Measurements from ENCODE around the gene TEF.
A peak's percentile ranks its signal among the peaks of the same experiment; 100 is the strongest.
"Not testable (repeated sequence)": the region's sequence is repeated elsewhere in the genome, so short reads cannot be mapped to it uniquely, and the experiment has no call there.

TEF gene

DNA sequence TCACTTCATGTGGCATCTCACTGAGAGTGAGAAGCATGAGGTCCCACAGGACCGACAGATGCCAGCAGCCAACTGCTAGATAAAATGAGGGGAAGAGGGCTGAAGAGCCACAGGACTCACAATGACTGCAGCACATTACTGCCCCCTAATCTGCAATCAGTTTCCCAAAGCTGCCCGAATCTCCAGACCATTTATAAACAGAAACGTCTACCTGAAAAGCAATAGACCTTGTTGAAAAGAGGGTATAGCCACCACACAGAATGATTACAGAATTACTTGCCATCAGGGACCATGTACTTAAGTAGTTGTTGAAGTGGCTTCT, 12.4 kb upstream of the TEF start:
- in situ Hi-C loops (cut with MboI; ENCODE audit: low pct_unique_long_range_greater_than_20kb, low sequenced_read_pairs) = no loop called here
- no peak for DNase-seq

DNA sequence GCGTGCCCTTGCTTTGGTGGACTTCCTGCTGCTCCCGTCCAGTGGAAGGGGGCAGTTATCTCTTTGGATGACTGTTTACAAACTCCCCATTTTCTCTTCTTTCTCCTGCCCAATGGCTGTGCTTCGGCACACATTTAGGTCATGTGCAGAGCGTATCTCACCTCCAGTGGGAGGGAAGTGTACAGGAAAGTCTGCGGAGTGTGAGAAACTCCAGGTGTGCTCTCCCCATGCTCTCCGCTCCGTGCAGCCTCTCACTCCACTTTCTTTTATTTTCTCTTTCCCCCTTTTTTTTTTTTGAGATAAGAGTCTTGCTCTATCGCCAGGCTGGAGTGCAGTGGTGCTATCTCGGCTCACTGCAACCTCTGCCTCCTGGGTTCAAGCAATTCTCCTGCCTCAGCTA, 11.9 kb upstream of the TEF start:
- in situ Hi-C loops (cut with MboI; ENCODE audit: low pct_unique_long_range_greater_than_20kb, low sequenced_read_pairs) = no loop called here
- no peak for DNase-seq

DNA sequence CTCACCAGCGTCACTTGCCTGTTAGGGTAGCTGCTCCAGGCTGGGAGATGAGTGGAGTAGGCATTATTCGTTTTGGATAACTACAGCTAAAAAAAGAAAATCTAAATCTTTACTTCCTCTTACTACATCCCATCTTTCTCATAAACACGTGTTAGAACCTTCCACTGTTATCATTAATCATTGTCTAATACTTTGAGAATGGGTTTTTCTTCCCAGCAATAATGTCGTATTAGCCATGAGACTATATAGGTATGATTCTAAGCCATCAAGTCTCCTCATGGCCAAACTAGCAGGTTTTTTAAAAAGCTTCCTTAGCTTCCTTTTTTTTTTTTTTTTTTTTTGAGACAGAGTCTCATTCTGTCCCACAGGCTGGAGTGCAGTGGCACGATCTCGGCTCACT, 3.9 kb upstream of the TEF start:
- in situ Hi-C loops (cut with MboI; ENCODE audit: low pct_unique_long_range_greater_than_20kb, low sequenced_read_pairs) = no loop called here
- peak; percentile 53 for DNase-seq

DNA sequence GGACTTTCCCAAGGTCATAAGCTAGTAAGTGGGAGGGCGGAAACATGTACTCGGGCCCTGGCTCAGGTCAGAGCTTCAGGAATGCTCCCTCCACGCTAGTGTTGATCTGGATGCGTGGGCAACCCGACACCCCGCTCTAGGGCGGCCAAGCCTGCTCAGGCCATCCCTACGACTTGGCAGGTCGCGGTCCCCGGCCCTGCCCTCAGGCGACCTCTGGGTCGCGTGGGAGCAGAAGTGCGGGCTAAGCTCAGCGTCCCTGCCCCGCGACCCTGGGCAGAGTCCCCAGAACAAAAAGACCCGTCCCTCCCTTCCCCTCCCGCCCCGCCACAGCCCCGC, 781 bp upstream of the TEF start:
- no peak for DNase-seq

DNA sequence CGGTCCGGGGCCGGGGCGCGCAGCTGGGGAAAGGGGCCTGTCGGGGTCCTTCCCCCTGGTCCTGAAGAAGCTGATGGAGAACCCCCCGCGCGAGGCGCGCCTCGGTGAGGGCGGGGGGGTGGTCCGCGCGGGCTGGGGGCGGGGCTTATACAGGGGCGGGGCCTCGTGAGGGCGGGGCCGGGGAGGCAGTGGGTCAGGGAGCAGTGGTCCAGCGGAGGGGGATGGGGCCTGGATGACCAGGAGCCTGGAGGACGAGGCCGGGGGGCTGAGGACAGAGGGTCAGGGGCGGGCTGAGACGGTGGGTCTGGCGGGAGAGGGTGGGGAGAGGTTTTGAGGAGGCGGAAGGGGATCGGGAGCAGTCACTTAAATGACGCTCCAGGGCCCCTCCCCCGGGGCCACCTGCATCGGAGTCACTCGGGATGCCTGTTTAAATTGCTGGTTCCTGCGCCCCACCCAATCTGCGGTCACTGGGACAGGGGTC, 396 bp downstream of the TEF start:
- peak; percentile 13 for DNase-seq
- in situ Hi-C loops (cut with MboI; ENCODE audit: low pct_unique_long_range_greater_than_20kb, low sequenced_read_pairs) = no loop called here

More for the DNA sequence above, 781 bp upstream of the TEF start:
- in situ Hi-C loops (cut with MboI; ENCODE audit: low pct_unique_long_range_greater_than_20kb, low sequenced_read_pairs) = no loop called here

DNA sequence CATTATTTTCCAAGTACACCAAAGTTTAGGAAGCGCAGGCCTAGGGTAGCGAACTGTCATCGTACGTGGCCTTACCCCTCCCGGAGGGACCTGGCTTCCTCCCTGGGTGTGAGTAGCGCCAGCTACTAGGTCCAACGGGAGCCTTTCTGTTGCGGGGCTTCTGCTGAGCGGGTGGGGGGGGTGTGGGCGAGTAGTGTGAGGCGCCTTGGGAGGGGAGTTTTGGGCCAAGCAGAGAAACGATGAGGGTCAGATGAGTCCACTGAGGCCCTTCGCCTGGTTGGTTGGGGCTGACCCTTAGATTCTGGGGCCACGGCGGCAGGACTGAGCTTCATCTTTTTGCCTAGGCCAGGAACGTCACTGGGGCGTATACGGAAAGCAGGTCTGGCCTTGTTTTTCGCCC, 868 bp downstream of the TEF start:
- in situ Hi-C loops (cut with MboI; ENCODE audit: low pct_unique_long_range_greater_than_20kb, low sequenced_read_pairs) = no loop called here
- DNase-seq = no peak

DNA sequence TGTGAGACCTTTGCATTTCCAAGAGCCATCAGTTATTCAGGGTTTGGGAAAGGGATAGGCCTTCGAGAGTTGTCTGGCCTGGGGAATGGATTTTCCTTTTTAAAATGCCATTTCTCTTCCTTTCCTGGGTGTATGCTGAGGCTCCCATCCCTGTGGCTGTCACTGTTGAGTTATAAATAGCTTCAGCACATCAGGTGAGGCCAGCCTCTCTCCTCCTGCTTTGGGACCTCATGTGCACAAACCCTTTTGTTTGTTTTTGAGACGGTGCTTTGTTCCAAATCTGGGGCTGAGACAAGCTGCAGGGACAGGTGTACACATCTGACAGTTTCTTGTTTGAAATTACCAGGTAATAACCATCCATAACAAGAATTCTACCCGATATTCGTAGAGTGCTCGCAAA, 1.3 kb downstream of the TEF start:
- no peak for DNase-seq

DNA sequence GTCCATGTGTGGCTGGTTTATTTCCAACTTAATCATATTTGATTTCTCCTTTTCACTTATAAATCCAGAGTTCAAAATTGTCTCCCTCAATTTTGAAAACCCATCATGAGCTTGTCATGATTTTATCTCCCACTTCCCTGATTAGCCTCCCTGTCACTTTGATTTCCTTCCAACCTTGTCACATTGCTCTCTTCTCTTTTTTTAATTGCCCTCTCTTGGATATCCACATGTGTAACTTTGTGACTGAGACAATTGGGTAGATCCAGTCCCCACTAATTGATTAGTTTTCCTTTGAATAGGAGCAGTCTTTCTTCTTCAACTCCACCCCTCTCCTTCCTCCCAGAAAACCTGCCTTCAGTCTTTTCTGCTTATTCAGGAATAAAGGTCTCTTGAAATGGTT, 2.4 kb downstream of the TEF start:
- DNase-seq = no peak
- in situ Hi-C loops (cut with MboI; ENCODE audit: low pct_unique_long_range_greater_than_20kb, low sequenced_read_pairs) = no loop called here

More for the DNA sequence above, 1.3 kb downstream of the TEF start:
- in situ Hi-C loops (cut with MboI; ENCODE audit: low pct_unique_long_range_greater_than_20kb, low sequenced_read_pairs) = no loop called here

DNA sequence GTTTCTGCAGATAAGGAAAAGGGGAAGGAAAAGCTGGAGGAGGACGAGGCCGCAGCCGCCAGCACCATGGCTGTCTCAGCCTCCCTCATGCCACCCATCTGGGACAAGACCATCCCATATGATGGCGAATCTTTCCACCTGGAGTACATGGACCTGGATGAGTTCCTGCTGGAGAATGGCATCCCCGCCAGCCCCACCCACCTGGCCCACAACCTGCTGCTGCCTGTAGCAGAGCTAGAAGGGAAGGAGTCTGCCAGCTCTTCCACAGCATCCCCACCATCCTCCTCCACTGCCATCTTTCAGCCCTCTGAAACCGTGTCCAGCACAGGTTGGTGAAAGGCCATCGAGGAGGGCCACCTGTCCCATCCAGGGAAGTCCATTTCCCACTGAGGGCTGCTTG, 5.6 kb downstream of the TEF start:
- DNase-seq = peak; percentile 76
- in situ Hi-C loops (cut with MboI; ENCODE audit: low pct_unique_long_range_greater_than_20kb, low sequenced_read_pairs) = no loop called here

DNA sequence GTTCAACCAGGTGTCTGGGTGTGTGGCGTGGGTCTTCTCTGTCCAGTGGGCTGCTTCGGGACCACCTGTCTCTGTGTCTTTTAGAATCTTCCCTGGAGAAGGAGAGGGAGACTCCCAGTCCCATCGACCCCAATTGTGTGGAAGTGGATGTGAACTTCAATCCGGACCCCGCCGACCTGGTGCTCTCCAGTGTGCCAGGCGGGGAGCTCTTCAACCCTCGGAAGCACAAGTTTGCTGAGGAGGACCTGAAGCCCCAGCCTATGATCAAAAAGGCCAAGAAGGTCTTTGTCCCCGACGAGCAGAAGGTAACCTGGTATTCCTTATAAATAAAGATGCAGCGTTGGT, 12.2 kb downstream of the TEF start:
- in situ Hi-C loops (cut with MboI; ENCODE audit: low pct_unique_long_range_greater_than_20kb, low sequenced_read_pairs) = no loop called here

DNA sequence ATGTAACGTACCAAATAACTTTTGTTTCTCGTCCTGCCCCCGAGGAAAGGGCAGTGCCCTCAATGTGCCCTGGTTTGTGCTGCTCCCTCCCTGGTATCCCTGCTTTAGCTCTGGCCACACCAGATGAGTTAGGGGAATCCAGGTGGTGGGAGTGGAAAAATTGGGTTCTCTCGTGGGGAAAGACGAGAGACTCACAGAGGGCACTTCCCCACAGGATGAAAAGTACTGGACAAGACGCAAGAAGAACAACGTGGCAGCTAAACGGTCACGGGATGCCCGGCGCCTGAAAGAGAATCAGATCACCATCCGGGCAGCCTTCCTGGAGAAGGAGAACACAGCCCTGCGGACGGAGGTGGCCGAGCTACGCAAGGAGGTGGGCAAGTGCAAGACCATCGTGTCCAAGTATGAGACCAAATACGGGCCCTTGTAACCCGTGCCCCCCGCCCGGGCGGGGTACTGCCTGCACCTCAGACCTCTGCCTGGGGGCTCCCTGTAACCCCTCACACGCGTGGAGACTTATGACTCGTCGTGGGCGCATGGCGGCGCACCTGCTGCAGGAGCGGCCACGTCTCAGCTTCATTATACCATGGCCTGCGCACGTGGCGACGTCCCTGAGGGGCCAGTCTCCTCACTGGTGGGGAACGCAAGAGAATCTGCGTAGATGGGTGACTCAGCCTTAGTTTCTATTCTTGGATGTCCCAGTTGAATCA, 13.9 kb downstream of the TEF start:
- DNase-seq = no peak
- in situ Hi-C loops (cut with MboI; ENCODE audit: low pct_unique_long_range_greater_than_20kb, low sequenced_read_pairs) = no loop called here

More for the DNA sequence above, 12.2 kb downstream of the TEF start:
- DNase-seq = no peak

DNA sequence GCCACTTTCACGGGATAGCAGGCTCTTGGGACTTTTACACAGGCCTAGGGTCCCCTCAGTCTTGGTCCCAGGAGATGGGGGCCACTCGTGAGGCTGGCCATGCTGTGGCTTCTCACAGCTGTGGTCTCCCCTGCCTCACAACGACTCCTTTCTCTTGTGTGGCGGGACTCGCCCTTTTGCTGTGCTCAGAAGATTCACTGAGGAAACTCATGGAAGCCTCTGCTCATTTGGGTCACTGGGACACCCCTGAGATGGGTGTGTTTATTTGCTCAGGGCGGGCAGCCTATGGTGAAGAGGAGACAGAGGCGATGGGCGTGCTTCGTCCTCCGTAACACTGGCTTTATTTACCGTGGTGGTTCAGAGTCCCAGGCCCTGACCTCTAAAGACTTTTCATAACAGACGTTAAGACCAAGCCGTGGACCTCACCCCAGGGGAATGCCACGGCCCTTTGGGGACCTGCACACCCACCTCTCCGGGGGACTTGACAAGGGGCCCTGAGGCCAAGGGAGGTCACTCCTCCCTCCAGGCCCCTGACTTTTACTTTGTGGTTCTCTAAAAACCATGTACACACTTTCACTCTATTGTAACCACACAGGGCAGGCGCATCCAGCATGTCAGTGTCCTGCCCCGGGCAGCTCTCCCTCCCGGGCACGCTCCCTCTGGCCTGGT, 15.5 kb downstream of the TEF start:
- no peak for DNase-seq
- in situ Hi-C loops (cut with MboI; ENCODE audit: low pct_unique_long_range_greater_than_20kb, low sequenced_read_pairs) = no loop called here

DNA sequence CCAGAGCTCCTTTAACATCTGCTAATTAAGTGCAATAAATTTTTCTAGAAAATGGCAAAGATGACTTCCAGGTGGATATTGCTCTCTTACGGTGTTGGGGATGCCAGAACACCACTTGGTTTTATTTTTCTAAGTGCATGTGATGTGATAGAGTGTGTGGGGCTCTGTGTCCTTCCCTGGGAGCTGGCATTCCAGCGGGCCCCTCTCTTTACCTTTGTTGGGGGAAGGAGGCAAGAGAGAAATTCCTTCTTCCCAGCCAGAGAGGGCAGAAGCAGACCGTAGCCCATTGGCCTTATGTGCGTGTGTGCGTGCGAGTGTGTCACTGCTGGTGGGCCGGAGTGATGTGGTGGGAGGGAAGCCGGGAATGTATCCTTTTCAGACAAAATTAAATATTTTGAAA, 17.2 kb downstream of the TEF start:
- DNase-seq = no peak
- in situ Hi-C loops (cut with MboI; ENCODE audit: low pct_unique_long_range_greater_than_20kb, low sequenced_read_pairs) = no loop called here

DNA sequence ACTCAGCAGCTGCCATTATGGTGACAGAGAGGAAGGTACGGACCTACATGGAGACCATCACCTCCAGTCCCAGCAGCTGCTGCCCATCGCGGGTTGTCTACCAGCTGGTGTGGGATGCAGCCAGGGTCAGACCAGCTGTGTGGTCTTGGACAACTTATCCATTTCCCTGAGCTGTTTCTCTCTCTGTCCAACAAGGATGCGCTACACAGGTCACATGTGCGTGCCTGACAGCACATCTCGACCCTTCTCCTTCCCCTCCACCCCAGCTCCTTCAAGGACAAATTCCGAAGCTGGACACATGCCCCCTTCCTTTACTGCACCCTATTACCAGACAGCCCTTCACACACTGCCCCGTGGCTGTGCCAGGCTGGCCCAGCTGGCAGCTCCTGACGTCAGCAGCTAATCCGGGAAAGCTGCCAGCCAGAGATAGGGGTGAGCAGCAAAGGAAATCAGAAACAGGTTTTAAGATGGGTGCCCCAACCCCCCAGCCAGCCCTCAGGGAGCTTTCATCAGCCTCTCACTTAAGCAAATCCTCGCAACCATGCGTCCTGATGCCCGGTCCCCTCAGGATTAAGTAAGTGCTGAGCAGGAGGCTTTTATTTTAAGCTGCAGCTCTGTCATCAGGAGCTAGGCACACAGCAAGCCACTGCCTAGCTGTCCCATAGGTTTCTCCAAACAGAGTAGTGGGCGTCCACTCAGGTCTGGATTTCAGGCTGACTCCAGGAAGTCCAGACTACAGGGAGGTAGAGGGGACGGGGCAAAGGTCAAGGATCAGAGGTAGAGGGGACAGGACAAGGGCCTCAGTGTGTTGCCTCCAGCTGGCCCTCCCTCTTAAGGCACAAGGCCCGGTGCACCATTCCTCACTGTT, 20.3 kb downstream of the TEF start:
- no peak for DNase-seq

DNA sequence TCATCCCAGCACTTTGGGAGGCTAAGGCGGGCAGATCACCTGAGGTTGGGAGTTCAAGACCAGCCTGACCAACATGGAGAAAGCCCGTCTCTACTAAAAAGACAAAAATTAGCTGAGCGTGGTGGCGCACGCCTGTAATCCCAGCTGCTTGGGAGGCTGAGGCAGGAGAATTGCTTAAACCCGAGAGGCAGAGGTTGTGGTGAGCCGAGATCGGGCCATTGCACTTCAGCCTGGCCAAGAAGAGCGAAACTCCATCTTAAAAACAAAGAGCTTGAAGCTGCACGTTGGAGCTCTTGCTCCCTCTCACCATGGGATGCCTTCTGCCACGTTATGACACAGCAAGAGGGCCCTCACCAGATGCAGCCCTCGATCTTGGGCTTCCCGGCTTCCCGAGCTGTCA, 21.1 kb downstream of the TEF start:
- in situ Hi-C loops (cut with MboI; ENCODE audit: low pct_unique_long_range_greater_than_20kb, low sequenced_read_pairs) = loop anchor here (10.0 kb wide), 1 partner anchor 112 kb away; no protein-coding TSS in a partner anchor
- DNase-seq = not testable (repeated sequence)

More for the DNA sequence above, 20.3 kb downstream of the TEF start:
- in situ Hi-C loops (cut with MboI; ENCODE audit: low pct_unique_long_range_greater_than_20kb, low sequenced_read_pairs) = loop anchor here (10.0 kb wide), 1 partner anchor 113 kb away; no protein-coding TSS in a partner anchor

DNA sequence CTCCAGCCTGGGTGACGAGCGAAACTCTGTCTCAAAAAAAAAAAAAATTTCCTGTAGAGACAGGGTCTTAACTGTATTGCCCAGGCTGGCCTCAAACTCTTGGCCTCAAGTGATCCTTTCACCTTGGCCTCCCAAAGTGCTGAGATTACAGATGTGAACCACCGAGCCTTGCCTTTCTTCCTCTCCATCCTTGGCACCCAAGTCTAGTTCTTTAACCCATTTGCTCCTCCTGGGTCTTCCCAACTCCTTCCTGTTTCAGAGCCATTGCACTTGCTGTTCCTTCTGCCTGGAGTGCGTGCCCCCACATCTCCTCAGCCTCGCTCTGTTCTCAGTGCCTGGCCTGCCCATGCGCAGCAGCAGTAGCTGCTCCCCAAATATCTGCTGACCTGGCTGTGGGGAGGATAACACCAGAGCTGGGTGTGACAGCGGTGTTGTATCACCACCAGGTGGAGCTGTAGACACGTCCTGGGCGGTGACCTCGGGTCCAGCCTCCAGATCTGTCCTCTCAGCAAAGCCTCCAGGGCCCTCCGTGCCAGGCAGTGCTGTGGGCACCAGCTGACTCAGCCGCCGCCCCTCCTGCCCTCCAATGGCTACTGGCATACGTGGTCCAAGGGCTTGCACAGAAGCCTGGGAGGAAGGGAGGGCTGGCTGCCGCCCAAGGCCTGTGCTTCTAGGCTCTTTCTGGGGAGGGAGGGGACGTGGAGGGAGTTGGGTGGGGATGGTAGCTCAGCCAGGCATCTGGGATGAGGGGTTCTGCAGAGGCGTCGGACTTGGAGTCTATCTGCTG, 22.0 kb downstream of the TEF start:
- in situ Hi-C loops (cut with MboI; ENCODE audit: low pct_unique_long_range_greater_than_20kb, low sequenced_read_pairs) = loop anchor here (10.0 kb wide), 1 partner anchor 111 kb away; no protein-coding TSS in a partner anchor
- peak; percentile 89 for DNase-seq

DNA sequence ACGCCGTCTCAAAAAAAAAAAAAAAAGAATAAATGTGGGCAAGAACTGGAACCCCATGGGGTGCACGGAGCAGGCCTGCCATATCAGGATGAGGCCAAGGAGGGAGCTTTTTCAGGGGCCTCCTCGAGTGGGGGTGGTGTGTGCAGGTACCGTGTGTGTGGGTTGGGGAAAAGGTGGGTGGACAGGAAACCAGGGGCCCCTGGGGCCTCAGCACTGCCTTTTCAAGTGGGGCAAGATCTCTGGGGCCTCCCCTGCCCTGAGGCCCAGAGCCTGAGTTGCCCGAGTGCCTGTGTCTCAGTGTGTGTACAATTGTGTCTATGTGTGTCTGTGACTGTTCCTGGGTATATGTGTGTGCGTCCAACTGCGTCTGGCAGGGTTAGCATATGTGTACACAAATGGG, 23.8 kb downstream of the TEF start:
- in situ Hi-C loops (cut with MboI; ENCODE audit: low pct_unique_long_range_greater_than_20kb, low sequenced_read_pairs) = loop anchor here (10.0 kb wide), 1 partner anchor 109 kb away; no protein-coding TSS in a partner anchor

DNA sequence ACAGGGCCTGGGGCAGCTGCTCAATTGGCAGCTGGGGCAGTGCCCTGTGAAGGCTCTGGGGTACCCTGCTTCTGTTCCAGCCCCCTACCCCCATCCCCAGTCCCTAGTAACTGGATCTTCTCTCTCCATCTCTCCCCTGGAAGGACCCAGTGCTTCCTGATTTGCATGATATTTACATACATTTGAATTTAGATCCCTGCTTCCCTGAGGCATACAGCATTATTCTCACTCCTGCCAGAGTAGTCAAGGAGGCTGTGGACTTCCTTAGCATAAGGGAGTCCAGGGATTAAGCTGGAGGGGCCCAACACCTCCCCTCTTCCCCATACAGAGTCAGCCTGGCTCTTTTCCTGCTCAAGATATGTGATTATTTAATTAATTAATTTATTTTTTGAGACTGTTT, 24.7 kb downstream of the TEF start:
- in situ Hi-C loops (cut with MboI; ENCODE audit: low pct_unique_long_range_greater_than_20kb, low sequenced_read_pairs) = loop anchor here (10.0 kb wide), 1 partner anchor 108 kb away; no protein-coding TSS in a partner anchor
- no peak for DNase-seq

More for the DNA sequence above, 23.8 kb downstream of the TEF start:
- no peak for DNase-seq

DNA sequence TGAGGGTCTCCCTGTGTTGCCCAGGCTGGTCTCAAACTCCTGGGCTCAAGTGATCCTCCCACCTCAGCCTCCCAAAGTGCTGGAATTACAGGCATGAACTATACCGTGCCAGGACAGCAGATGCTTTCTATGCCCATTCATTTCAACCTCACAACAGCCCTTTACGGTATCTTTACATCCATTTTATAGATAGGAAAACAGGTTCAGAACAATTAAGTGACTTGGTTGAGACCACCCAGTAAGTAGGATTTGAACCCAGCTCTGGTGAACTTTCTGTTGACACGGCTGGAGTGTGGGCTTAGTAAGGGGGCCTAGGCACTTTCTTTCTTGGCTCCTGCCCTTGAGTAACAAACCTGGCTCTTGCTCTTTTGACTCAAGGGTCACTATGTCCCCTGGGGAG, 25.7 kb downstream of the TEF start:
- in situ Hi-C loops (cut with MboI; ENCODE audit: low pct_unique_long_range_greater_than_20kb, low sequenced_read_pairs) = loop anchor here (10.0 kb wide), 1 partner anchor 107 kb away; no protein-coding TSS in a partner anchor
- DNase-seq = no peak

Measured in KBM-7 (cell line).